Muscle of arm (tissue), 12 donors: ENCODE data around the gene SLC35D2. TPM values are rescaled to one million over a fixed set of nuclear protein-coding genes. Genes with fewer than 3 reads are reported as not detected.
"Not testable (repeated sequence)": the region's sequence is repeated elsewhere in the genome, so short reads cannot be mapped to it uniquely, and the experiment has no call there.

ENCODE experiments used
- DNase-seq: peaks from one replicate; pipeline ENCODE4 v3.0.0-alpha.2; 2013
- polyA plus RNA-seq, 12 donors: library from polyadenylated mRNA; unstranded; fragments of 120-200 nt; gene quantifications; one replicate each; pipeline ENCODE4 v1.2.1, GENCODE V29; 2013; ENCODE audit not compliant: insufficient read length in 12 of 12

Gene SLC35D2
- polyA plus RNA-seq, 12 donors, result 16.9 to 32.3 (median 24.6) TPM; not detected in 1

GRCh38 chr9:96363175-96363967 is 20.1 kb downstream of the SLC35D2 start:
- DNase-seq, result no peak

- DNase-seq, result not testable (repeated sequence)
Observed at GRCh38 chr9:96362119-96362518, 21.4 kb downstream of the SLC35D2 start.

DNA sequence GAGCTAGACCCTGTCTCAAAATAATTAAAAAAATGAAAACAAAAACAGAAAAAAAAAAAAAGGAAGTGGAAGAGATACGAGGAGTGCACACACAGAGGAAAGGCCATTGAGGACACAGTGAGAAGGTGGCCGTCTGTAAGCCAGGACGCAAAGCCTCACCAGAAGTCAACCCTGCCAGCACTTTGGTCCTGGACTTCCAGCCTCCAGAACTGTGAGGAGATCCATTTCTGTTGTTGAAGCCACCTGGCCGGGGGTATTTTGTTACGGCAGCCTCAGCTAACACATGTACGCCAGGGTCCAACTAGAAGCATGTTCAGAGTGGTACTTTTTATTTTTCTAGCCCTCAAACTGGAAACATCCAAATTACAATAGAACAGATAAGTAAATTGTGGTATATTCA is 21.8 kb downstream of the SLC35D2 start:
- no peak for DNase-seq

DNA sequence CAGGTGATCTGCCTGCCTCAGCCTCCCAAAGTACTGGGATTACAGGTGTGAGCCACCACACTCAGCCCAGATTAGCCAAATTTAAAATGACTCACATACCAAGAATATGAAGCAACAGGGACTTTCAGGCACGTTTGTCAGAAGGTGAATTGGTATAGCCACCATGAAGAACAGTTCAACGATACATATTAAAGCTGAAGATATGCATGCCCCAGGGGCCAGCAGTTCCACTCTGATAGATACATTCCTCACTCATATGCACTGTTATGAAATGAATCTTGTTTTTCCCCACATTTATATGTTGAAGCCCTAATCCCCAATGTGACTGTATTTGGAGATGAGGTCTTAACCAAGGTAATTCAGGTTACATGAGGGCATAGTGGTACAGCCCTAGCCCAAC is 22.5 kb downstream of the SLC35D2 start:
- DNase-seq, result no peak

DNA sequence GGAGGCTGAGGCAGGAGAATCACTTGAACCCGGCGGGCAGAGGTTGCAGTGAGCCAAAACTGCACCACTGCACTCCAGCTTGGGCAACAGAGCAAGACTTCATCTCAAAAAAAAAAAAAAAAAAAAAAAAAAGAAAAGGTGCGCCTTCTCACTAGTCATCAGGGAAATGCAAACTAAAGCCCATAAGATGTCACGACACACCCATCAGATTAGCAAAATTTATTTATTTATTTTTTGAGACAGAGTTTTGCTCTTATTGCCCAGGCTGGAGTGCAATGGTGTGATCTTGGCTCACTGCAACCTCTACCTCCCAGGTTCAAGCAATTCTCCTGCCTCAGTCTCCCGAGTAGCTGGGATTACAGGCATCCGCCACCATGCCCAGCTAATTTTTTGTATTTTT is 23.0 kb downstream of the SLC35D2 start:
- not testable (repeated sequence) for DNase-seq

- DNase-seq, result no peak
Observed at GRCh38 chr9:96350866-96351265, 32.6 kb downstream of the SLC35D2 start.

- DNase-seq, result no peak
Observed at GRCh38 chr9:96348261-96348660, 35.2 kb downstream of the SLC35D2 start.

DNA sequence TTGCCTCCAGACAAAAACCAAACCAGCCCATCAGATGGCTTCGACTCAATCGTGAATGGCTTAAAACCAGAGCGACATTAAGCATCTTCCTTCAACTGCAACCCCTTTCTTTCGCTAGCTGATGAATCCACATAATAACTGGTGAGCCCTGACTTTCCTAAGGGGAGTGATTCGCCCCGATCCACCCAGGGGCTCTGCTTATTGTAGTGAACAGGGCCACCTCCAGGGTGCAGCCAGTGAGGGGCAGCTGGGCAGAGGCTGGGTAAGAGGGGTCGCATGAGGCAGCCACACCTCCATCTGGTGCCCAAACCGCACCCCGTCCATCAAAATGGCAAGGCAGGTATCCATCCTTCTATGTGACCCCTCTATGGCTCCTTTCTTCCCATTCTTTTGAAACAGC is 38.0 kb downstream of the SLC35D2 start:
- DNase-seq, result no peak

DNA sequence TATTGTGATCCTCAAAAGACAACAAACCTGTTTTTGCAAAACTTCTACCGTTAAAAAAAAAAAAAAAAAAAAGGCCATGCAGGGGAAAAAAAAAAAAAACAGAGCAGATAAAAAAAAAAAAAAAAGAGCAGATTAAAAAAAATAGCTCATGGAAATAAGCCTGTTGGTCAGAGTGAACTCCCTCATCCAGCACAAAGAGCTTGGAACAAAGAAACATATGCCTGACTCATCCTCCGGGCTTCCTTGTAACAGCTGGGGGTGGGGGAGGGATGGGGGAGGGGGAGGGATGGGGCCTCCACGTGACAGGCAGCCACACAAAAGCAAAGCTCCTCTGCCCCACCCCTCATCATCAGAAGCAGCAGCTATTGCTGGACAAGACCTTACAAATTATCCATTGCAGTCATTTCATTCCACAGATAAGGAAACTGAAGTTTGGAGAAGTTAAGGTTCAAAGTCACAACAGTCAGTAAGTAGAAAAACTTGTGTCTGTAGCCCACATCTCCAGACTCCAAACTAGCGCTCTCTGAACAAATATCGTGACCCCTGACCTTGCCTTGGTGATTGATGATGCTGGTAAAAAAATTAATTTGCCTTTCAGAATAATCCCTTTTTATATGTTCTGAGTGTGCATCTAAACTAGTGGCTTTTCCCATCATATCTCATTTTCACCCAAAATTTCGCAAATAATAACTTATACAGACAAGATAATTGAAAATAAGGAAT is 38.9 kb downstream of the SLC35D2 start:
- DNase-seq, result peak; percentile 50

- DNase-seq, result no peak
Observed at GRCh38 chr9:96343515-96344360, 39.8 kb downstream of the SLC35D2 start.

DNA sequence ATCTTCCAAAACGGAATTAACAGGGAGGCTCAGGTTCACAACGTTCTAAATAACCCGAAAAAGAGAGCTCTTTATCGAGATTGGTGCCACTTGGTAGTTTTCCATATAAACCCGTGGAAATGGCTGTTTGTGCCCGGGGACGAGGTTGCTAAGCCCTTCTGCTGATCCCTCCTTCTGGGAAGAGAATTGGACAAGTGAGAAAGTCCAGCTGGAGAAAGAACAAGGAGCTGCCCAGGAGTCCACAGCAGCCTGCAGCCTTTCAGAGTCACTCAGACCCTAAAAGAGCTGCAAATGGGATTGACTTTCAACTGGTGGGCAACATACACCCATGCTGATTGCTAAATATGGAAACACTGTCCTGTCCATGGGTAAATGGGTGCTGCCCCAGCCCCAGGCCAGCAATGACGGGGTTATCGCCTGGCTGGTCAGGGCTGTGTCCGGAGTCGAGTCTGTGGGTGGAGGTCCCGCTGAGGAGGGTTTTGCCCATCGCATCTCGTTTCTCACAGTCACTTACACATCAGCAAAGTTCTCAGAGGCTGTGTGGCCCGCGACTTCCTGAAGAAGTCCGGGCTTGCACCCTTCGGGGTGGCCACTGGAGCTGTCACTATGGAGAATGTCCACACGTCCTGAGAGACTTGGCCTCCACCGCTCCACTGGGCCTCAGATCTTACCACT is 40.8 kb downstream of the SLC35D2 start:
- no peak for DNase-seq

DNA sequence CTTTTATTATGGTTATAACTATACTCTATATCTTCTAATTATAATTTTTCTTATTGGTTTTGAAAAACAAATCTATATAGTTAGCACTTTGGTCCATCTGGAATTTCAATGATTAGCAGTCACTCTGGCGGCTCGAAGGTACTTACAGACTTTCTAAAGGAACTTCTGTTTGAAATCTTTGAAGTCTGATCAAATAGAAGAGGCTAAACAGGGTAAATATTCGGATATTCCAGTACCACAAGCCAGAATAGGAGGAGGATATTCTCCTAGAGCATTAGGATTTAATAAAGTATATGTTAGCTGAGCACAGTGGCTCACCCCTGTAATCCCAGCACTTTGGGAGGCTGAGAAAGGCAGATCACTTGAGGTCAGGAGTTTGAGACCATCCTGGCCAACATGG is 42.8 kb downstream of the SLC35D2 start:
- DNase-seq, result no peak

DNA sequence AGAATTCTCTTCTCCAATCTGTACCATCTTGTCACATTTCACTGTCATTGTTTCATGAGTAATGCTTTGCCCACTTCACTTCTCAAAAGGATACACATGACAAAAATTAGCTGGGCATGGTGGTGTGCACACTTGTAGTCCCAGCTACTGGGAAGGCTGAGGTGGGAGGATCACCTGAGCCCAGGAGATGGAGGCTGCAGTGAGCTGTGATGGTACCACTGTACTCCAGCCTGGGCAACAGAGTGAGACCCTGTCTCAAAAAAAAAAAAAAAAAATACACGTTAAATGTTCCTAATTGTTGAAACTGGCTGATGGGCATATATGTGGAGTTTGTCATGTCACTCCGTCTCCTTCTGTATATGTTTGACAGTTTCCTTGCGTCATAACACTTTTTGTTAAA is 45.2 kb downstream of the SLC35D2 start:
- no peak for DNase-seq

DNA sequence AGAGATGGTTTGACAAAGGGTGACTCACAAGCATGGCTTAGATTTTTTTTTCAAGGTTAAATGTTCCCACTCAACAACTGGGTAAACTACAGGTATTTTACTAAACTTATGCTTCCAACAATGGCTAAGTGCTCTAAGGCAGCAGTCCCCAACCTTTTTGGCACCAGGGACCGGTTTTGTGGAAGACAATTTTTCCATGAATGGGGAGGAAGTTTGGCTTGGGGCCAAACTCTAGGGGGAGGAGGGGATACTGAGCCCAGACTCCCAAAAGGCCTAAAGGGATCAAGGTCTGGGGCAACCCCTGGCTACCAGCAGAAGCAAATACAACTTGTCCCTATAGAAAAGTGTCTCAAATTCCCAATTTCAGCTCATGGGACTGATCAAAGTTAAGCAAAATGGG is 49.6 kb downstream of the SLC35D2 start:
- no peak for DNase-seq

DNA sequence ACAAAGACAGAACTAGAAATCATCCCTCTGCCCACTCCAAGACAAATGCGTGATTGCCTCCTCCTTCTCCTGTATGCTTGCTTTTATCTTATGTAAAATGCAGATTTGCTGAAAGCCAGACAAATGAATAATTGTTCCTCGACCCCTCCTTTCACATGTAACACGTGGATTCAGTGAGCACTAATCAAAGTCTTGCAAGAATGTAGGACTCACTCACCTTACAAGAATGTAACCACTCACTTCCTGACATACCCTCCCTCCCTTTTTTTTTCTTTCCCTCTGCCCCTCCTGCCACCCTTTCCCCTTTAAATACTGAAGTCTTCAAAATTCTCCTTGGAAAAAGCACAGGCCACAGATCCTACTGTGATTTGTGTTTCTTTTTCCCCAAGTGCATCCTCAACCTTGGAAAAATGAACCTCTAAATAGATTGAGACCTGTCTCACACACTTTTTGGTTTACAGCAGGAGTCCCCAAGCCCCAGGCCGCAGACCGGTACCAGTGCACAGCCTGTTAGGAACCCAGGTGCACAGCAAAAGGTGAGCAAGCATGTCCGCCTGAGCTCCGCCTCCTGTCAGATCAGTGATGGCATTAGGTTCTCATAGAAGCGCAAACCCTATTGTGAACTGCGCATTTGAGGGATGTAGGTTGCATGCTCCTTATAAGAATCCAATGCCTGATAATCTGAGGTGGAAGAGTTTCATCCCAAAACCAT is 52.1 kb downstream of the SLC35D2 start:
- no peak for DNase-seq

DNA sequence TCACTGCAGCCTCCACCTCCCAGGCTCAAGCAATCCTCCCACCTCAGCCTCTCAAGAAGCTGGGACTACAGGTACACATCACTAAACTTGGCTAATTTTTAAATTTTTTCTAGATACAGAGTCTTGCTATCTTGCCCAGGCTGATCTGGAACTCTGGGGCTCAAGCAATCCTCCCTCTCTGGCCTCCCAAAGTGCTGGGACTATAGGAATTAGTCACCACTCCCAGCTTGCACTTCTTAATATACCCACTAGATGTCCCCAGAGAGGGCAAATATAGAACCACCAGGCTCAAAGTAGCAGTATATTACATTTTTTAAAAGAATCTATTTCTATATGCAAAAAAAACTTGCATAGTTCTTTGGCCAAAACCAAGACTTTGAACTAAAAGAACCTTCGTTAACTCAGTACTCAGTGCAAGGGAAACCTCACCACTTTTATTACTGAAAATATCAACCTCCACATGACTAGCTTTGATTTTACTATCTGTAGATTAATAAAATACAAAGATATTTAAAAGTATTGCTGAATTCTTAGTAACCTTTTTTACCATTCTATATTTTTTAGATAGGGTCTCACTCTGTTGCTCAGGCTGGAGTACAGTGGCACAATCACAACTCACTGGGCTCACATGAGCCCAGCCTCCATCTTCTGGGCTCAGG is 55.7 kb downstream of the SLC35D2 start:
- DNase-seq, result peak; percentile 63

GRCh38 chr9:96323169-96323568 is 60.3 kb downstream of the SLC35D2 start:
- no peak for DNase-seq

DNA sequence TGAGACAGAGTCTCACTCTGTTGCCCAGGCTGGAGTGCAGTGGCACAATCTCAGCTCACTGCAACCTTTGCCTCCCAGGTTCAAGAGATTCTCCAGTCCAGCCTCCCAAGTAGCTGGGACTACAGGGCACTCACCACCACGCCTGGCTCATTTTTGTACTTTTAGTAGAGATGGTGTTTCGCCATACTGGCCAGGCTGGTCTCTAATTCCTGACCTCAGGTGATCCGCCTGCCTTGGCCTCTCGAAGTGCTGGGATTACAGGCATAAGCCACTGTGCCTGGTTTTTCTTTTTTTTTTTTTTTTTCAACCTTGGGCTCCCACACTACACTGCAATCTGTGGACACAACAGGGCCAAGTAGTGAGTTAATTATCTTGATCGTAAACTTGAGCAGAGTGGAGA is 60.8 kb downstream of the SLC35D2 start:
- DNase-seq, result not testable (repeated sequence)

- DNase-seq, result not testable (repeated sequence)
Observed at GRCh38 chr9:96322210-96322609, 61.3 kb downstream of the SLC35D2 start.

DNA sequence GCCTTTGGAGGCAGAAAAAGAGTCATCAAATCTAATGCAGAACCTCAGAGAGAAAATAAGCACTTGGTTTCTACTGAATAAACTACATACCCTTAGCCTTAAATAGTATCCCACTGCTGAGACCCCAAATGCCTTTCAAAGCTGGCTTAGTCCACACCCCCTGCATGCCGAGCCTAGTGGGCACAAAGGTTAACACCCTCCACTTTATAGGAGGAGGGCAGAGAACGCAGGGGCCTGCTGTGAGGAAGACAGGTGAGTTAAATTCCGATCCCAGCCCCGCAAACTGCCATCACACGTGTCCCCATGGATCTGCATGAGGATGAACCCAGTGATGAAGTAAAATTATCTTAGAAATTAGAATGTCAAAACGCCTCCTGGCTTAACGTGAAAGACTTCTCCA is 62.0 kb downstream of the SLC35D2 start:
- DNase-seq, result no peak
